Mucosa of rectum (tissue), 2 donors: Measurements from ENCODE around the gene PRC1.

Experiments used
- H3K27ac ChIP-seq, 2 donors: one replicate each; pipeline ENCODE4 v1.7.0; 2013; ENCODE audit warnings: inconsistent platforms in 2 of 2, low read depth in 2 of 2, low read length in 2 of 2
- H3K27me3 ChIP-seq, 2 donors: one replicate each; pipeline ENCODE4 v1.7.0; 2013; ENCODE audit warnings: low read length in 2 of 2; ENCODE audit not compliant: control insufficient read depth in 2 of 2, insufficient read depth in 2 of 2
- H3K36me3 ChIP-seq, 2 donors: one replicate each; pipeline ENCODE4 v1.7.0; 2013; ENCODE audit warnings: low read length in 2 of 2; ENCODE audit not compliant: control insufficient read depth in 2 of 2, insufficient read depth in 2 of 2
- H3K4me1 ChIP-seq, 2 donors: one replicate each; pipeline ENCODE4 v1.7.0; 2013; ENCODE audit warnings: low read length in 2 of 2, mild to moderate bottlenecking in 1 of 2; ENCODE audit not compliant: control insufficient read depth in 2 of 2, insufficient read depth in 2 of 2
- H3K4me3 ChIP-seq, 2 donors: one replicate each; pipeline ENCODE4 v1.7.0; 2013; ENCODE audit warnings: low read length in 2 of 2
- H3K9ac ChIP-seq, 2 donors: one replicate each; pipeline ENCODE4 v1.7.0; 2013; ENCODE audit warnings: low read length in 2 of 2, low read depth in 1 of 2, mild to moderate bottlenecking in 1 of 2
- H3K9me3 ChIP-seq, 2 donors: one replicate each; pipeline ENCODE4 v1.7.0; 2013; ENCODE audit warnings: low read length in 2 of 2; ENCODE audit not compliant: control insufficient read depth in 2 of 2
- donor health status: healthy.
- donor health status: Normal muscosa, but diverticular disease.

The PRC1 gene

GRCh38 chr15:90990446-90990845, 3.9 kb downstream of the PRC1 start:
- H3K36me3 ChIP-seq, result no peaks in the 10 kb centered on the region
- no peaks in the 10 kb centered on the region for H3K9me3 ChIP-seq
- no peak overlapping the region for H3K4me3 ChIP-seq
- no peaks in the 10 kb centered on the region for H3K27me3 ChIP-seq
- H3K4me1 ChIP-seq, result peaks cover 4 to 21% of the 10 kb centered on the region in 2 donors
- no peak overlapping the region for H3K9ac ChIP-seq
- H3K27ac ChIP-seq, result no peak overlapping the region

DNA sequence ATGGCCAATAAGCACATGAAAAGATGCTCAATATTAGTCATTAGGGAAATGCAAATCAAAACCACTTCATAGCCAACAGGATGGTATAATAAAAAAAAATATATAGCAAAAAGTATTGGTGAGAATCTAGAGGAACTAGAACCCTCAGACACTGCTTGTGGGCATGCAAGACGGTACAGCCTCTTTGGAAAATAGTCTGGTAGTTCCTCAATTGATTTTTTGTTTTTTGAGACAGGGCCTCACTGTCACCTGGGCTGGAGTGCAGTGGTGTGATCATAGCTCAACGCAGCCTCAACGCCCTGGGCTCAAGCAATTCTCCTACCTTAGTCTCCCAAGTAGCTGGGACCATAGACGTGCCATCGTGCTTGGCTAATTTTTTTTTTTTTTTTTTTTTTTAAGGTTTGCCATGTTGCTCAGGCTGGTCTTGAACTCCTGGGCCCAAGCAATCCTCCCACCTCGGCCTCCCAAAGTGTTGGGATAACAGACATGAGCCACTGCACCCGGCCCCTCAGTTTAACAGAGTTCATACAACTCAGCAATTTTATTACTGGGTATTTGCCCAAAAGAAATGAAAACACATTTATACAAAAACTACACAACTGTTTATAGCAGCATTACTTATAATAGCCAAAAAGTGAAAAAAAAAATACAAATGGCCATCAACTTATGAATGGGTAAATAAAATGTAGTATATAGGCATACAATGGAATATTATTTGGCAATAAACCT, 5.1 kb downstream of the PRC1 start:
- Histone ChIP-seq H3K4me3 (no peak overlapping the region), H3K27ac (no peak overlapping the region), H3K9ac (no peak overlapping the region), H3K4me1 (peaks cover 0 to 13% of the 10 kb centered on the region in 2 donors), H3K27me3 (no peaks in the 10 kb centered on the region), H3K36me3 (no peaks in the 10 kb centered on the region), H3K9me3 (no peaks in the 10 kb centered on the region)

GRCh38 chr15:90988296-90988695, 6.0 kb downstream of the PRC1 start:
- Histone ChIP-seq H3K27ac (peak overlapping the region in 1 of 2 donors; percentile 2), H3K27me3 (no peaks in the 10 kb centered on the region), H3K9ac (no peak overlapping the region), H3K4me3 (no peak overlapping the region), H3K36me3 (no peaks in the 10 kb centered on the region), H3K9me3 (no peaks in the 10 kb centered on the region), H3K4me1 (peaks cover 0 to 12% of the 10 kb centered on the region in 2 donors)

GRCh38 chr15:90987561-90988141, 6.7 kb downstream of the PRC1 start:
- H3K9ac ChIP-seq, result peak overlapping the region in 1 of 2 donors; percentile 45
- H3K4me1 ChIP-seq, result peaks cover 0 to 11% of the 10 kb centered on the region in 2 donors
- H3K27me3 ChIP-seq, result no peaks in the 10 kb centered on the region
- H3K9me3 ChIP-seq, result no peaks in the 10 kb centered on the region
- no peaks in the 10 kb centered on the region for H3K36me3 ChIP-seq
- H3K27ac ChIP-seq, result no peak overlapping the region
- H3K4me3 ChIP-seq, result no peak overlapping the region

- Histone ChIP-seq H3K27ac (no peak overlapping the region), H3K27me3 (no peaks in the 10 kb centered on the region), H3K4me1 (peaks cover 0 to 11% of the 10 kb centered on the region in 2 donors), H3K9me3 (no peaks in the 10 kb centered on the region), H3K4me3 (peak overlapping the region in 1 of 2 donors; percentile 10), H3K36me3 (no peaks in the 10 kb centered on the region), H3K9ac (no peak overlapping the region)
Measured at GRCh38 chr15:90986790-90987507, 7.4 kb downstream of the PRC1 start.

DNA sequence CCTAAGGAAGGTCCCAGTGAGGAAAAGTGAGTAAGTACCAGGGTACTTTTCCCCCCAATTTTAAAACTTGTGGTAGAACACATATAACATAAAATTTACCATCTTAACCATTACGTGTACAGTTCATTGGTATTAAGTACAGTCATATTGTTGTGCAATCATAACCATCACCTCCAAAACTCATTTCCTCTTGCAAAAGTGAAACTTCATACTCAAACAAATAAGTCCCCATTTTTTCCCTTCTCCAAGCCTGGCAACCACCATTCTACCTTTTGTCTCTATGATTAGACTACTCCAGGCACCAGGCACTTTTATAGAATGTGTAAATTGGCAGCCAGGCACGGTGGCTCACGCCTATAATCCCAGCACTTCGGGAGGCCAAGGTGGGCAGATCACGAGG, 12.2 kb downstream of the PRC1 start:
- no peak overlapping the region for H3K4me3 ChIP-seq
- no peaks in the 10 kb centered on the region for H3K27me3 ChIP-seq
- peaks cover 7 to 11% of the 10 kb centered on the region in 2 donors for H3K36me3 ChIP-seq
- no peaks in the 10 kb centered on the region for H3K9me3 ChIP-seq
- no peak overlapping the region for H3K9ac ChIP-seq
- H3K27ac ChIP-seq, result no peak overlapping the region
- no peaks in the 10 kb centered on the region for H3K4me1 ChIP-seq

GRCh38 chr15:90981681-90982080, 12.7 kb downstream of the PRC1 start:
- Histone ChIP-seq H3K4me1 (no peaks in the 10 kb centered on the region), H3K27ac (no peak overlapping the region), H3K9me3 (no peaks in the 10 kb centered on the region), H3K9ac (no peak overlapping the region), H3K36me3 (peaks cover 7 to 11% of the 10 kb centered on the region in 2 donors), H3K27me3 (no peaks in the 10 kb centered on the region), H3K4me3 (no peak overlapping the region)

GRCh38 chr15:90979582-90979981, 14.8 kb downstream of the PRC1 start:
- Histone ChIP-seq H3K27ac (no peak overlapping the region), H3K4me3 (no peak overlapping the region), H3K36me3 (peaks cover 7 to 11% of the 10 kb centered on the region in 2 donors), H3K9ac (no peak overlapping the region), H3K27me3 (no peaks in the 10 kb centered on the region), H3K9me3 (no peaks in the 10 kb centered on the region), H3K4me1 (no peaks in the 10 kb centered on the region)

DNA sequence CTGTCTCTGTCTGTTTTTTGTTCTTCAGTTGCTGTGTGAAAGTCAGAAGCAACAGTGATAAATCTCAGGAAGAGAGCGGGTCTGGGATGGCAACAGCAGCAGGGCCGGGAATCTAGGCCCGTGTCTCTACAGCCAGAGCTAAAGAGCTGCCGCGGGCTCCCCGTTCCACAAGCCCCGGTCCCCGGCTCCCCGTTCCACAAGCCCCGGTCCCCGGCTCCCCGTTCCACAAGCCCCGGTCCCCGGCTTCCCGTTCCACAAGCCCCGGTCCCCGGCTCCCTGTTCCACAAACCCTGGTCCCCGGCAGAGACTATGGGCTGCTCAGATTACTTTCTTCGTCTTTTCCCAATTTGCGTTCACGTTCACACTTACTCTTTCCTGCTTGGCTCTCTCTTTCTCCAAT, 20.1 kb downstream of the PRC1 start:
- Histone ChIP-seq H3K9me3 (no peaks in the 10 kb centered on the region), H3K36me3 (peaks cover 0 to 4% of the 10 kb centered on the region in 2 donors), H3K27me3 (no peaks in the 10 kb centered on the region), H3K27ac (no peak overlapping the region), H3K9ac (no peak overlapping the region), H3K4me3 (no peak overlapping the region), H3K4me1 (no peaks in the 10 kb centered on the region)

DNA sequence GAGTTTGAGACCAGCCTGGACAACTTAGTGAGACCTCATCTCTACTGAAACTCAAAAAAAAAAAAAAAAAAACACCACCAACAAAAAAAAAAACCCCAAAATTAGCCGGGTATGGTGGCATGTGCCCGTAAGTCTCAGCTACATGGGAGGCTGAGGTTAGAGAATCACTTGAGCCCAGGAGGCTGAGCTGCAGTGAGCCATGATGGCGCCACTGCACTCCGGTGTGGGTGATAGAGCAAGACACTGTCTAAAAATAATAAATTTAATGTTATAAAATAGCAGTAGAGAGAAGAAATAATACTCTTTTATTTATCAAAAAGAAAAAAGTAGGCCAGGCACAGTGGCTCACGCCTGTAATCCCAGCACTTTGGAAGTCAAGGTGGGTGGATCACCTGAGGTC, 22.2 kb downstream of the PRC1 start:
- no peak overlapping the region for H3K4me3 ChIP-seq
- H3K36me3 ChIP-seq, result peaks cover 3 to 17% of the 10 kb centered on the region in 2 donors
- H3K4me1 ChIP-seq, result no peaks in the 10 kb centered on the region
- no peak overlapping the region for H3K27ac ChIP-seq
- no peaks in the 10 kb centered on the region for H3K27me3 ChIP-seq
- no peaks in the 10 kb centered on the region for H3K9me3 ChIP-seq
- H3K9ac ChIP-seq, result no peak overlapping the region
